Dendritic cell treated with granulocyte-macrophage colony-stimulating factor and Interleukin-4, amounts not matched to agents 40 ng/mL and 50 ng/mL, for 4 days (primary cell): Measurements from ENCODE around the gene DBT.
"Not testable (repeated sequence)": the region's sequence is repeated elsewhere in the genome, so short reads cannot be mapped to it uniquely, and the experiment has no call there.

Experiments
- H3K27ac Mint-ChIP-seq: one replicate; pipeline ENCODE4 v1.8.0; 2022; ENCODE audit warnings: mild to moderate bottlenecking, mixed read lengths
- H3K27me3 Mint-ChIP-seq: one replicate; pipeline ENCODE4 v1.8.0; 2022; ENCODE audit warnings: mild to moderate bottlenecking, mixed read lengths
- H3K36me3 Mint-ChIP-seq: one replicate; pipeline ENCODE4 v1.8.0; 2022; ENCODE audit warnings: low read depth, mixed read lengths
- H3K4me1 Mint-ChIP-seq: one replicate; pipeline ENCODE4 v1.8.0; 2022; ENCODE audit warnings: low read depth, mixed read lengths
- H3K4me3 Mint-ChIP-seq: one replicate; pipeline ENCODE4 v1.8.0; 2022; ENCODE audit warnings: mild to moderate bottlenecking, moderate library complexity, mixed read lengths
- H3K9me3 Mint-ChIP-seq: one replicate; pipeline ENCODE4 v1.8.0; 2022; ENCODE audit warnings: mixed read lengths
- intact Hi-C: fragments of 100-400 bp; cut with micrococcal nuclease; formaldehyde crosslinking; loops from one replicate; pipeline ENCODE4 v1.15.0; 2022

DBT gene

GRCh38 chr1:100249537-100250257, at the start of gene DBT:
Gene DBT (minus strand): TSS chr1:100249834. CDS start chr1:100249820, 14 bp downstream.
- Mint-ChIP-seq H3K27me3 (no peaks in the 10 kb centered on the region), H3K4me3 (no peak within 1 kb of the TSS), H3K36me3 (no peaks in the 10 kb centered on the region), H3K9me3 (no peaks in the 10 kb centered on the region), H3K27ac (no peak within 1 kb of the TSS), H3K4me1 (peaks cover 7% of the 10 kb centered on the region)
- intact Hi-C loops, result loop anchor here (1.0 to 10.0 kb wide), 3 partner anchors 17 to 115 kb away; partner anchors contain the start of genes CDC14A, RTCA, SASS6 and TRMT13

GRCh38 chr1:100298512-100298911, 48.9 kb upstream of the DBT start:
- Mint-ChIP-seq H3K27me3 (no peaks in the 10 kb centered on the region), H3K9me3 (no peaks in the 10 kb centered on the region), H3K4me3 (no peak overlapping the region), H3K27ac (no peak overlapping the region), H3K36me3 (peaks cover 13% of the 10 kb centered on the region), H3K4me1 (no peaks in the 10 kb centered on the region)
- intact Hi-C loops, result no loop called here

GRCh38 chr1:100296997-100297396, 47.4 kb upstream of the DBT start:
- H3K9me3 Mint-ChIP-seq, H3K4me1 Mint-ChIP-seq, H3K27ac Mint-ChIP-seq, H3K27me3 Mint-ChIP-seq, H3K4me3 Mint-ChIP-seq, intact Hi-C loops: not testable (repeated sequence)
- peaks cover 28% of the 10 kb centered on the region for H3K36me3 Mint-ChIP-seq

GRCh38 chr1:100296140-100296539, 46.5 kb upstream of the DBT start:
- H3K4me1 Mint-ChIP-seq, result no peaks in the 10 kb centered on the region
- no peaks in the 10 kb centered on the region for H3K9me3 Mint-ChIP-seq
- H3K36me3 Mint-ChIP-seq, result peaks cover 36% of the 10 kb centered on the region
- intact Hi-C loops, result no loop called here
- H3K27me3 Mint-ChIP-seq, result no peaks in the 10 kb centered on the region
- no peak overlapping the region for H3K4me3 Mint-ChIP-seq
- H3K27ac Mint-ChIP-seq, result no peak overlapping the region

- intact Hi-C loops, result no loop called here
- no peak overlapping the region for H3K27ac Mint-ChIP-seq
- H3K36me3 Mint-ChIP-seq, result peaks cover 62% of the 10 kb centered on the region
These were observed 43.1 kb upstream of the DBT start for GRCh38 chr1:100292711-100293110.

GRCh38 chr1:100290291-100290690, 40.7 kb upstream of the DBT start:
- H3K36me3 Mint-ChIP-seq, result peaks cover 77% of the 10 kb centered on the region
- no peaks in the 10 kb centered on the region for H3K4me1 Mint-ChIP-seq
- no peak overlapping the region for H3K27ac Mint-ChIP-seq
- H3K4me3 Mint-ChIP-seq, result no peak overlapping the region
- H3K9me3 Mint-ChIP-seq, result no peaks in the 10 kb centered on the region
- intact Hi-C loops, result no loop called here
- H3K27me3 Mint-ChIP-seq, result no peaks in the 10 kb centered on the region

More at GRCh38 chr1:100292711-100293110, 43.1 kb upstream of the DBT start:
- Mint-ChIP-seq H3K27me3 (no peaks in the 10 kb centered on the region), H3K4me3 (no peak overlapping the region), H3K9me3 (no peaks in the 10 kb centered on the region), H3K4me1 (no peaks in the 10 kb centered on the region)

GRCh38 chr1:100287162-100287561, 37.5 kb upstream of the DBT start:
- Mint-ChIP-seq H3K36me3 (peaks cover 81% of the 10 kb centered on the region), H3K4me3 (no peak overlapping the region), H3K4me1 (no peaks in the 10 kb centered on the region), H3K27ac (no peak overlapping the region), H3K27me3 (no peaks in the 10 kb centered on the region), H3K9me3 (no peaks in the 10 kb centered on the region)
- intact Hi-C loops, result loop anchor here (10.0 kb wide), 1 partner anchor 52 kb away; no protein-coding TSS in a partner anchor

GRCh38 chr1:100284591-100284990, 35.0 kb upstream of the DBT start:
- no peaks in the 10 kb centered on the region for H3K9me3 Mint-ChIP-seq
- intact Hi-C loops, result loop anchor here (10.0 kb wide), 1 partner anchor 50 kb away; no protein-coding TSS in a partner anchor
- no peaks in the 10 kb centered on the region for H3K27me3 Mint-ChIP-seq
- H3K36me3 Mint-ChIP-seq, result peaks cover 83% of the 10 kb centered on the region
- no peak overlapping the region for H3K27ac Mint-ChIP-seq
- H3K4me3 Mint-ChIP-seq, result no peak overlapping the region
- H3K4me1 Mint-ChIP-seq, result no peaks in the 10 kb centered on the region

GRCh38 chr1:100279954-100280682, 30.5 kb upstream of the DBT start:
- no peak overlapping the region for H3K4me3 Mint-ChIP-seq
- H3K27ac Mint-ChIP-seq, result no peak overlapping the region
- no peaks in the 10 kb centered on the region for H3K9me3 Mint-ChIP-seq
- no peaks in the 10 kb centered on the region for H3K27me3 Mint-ChIP-seq
- no peaks in the 10 kb centered on the region for H3K4me1 Mint-ChIP-seq
- intact Hi-C loops, result loop anchor here (5.0 to 10.0 kb wide), 2 partner anchors 45 to 177 kb away; no protein-coding TSS in a partner anchor
- peaks cover 93% of the 10 kb centered on the region for H3K36me3 Mint-ChIP-seq

GRCh38 chr1:100279358-100279923, 29.8 kb upstream of the DBT start:
- H3K27me3 Mint-ChIP-seq, result no peaks in the 10 kb centered on the region
- intact Hi-C loops, result loop anchor here (5.0 kb wide), 1 partner anchor 178 kb away; no protein-coding TSS in a partner anchor
- no peak overlapping the region for H3K27ac Mint-ChIP-seq
- peaks cover 93% of the 10 kb centered on the region for H3K36me3 Mint-ChIP-seq
- H3K4me3 Mint-ChIP-seq, result no peak overlapping the region
- H3K9me3 Mint-ChIP-seq, result no peaks in the 10 kb centered on the region
- no peaks in the 10 kb centered on the region for H3K4me1 Mint-ChIP-seq

- no peaks in the 10 kb centered on the region for H3K4me1 Mint-ChIP-seq
- no peaks in the 10 kb centered on the region for H3K9me3 Mint-ChIP-seq
- H3K4me3 Mint-ChIP-seq, result no peak overlapping the region
- H3K27me3 Mint-ChIP-seq, result no peaks in the 10 kb centered on the region
- H3K27ac Mint-ChIP-seq, result no peak overlapping the region
- intact Hi-C loops, result loop anchor here (5.0 kb wide), 1 partner anchor 179 kb away; no protein-coding TSS in a partner anchor
- H3K36me3 Mint-ChIP-seq, result peaks cover 90% of the 10 kb centered on the region
These were observed 28.2 kb upstream of the DBT start for GRCh38 chr1:100277866-100278265.

GRCh38 chr1:100268202-100268601, 18.6 kb upstream of the DBT start:
- peaks cover 20% of the 10 kb centered on the region for H3K9me3 Mint-ChIP-seq
- H3K27me3 Mint-ChIP-seq, result no peaks in the 10 kb centered on the region
- peaks cover 81% of the 10 kb centered on the region for H3K36me3 Mint-ChIP-seq
- H3K4me1 Mint-ChIP-seq, result peaks cover 35% of the 10 kb centered on the region
- no peak overlapping the region for H3K27ac Mint-ChIP-seq
- H3K4me3 Mint-ChIP-seq, result no peak overlapping the region
- intact Hi-C loops, result loop anchor here (5.0 to 10.0 kb wide), 2 partner anchors 136 to 627 kb away; partner anchors contain the start of genes EXTL2, SASS6, SLC30A7 and TRMT13

GRCh38 chr1:100267284-100267683, 17.6 kb upstream of the DBT start:
- Mint-ChIP-seq H3K27me3 (no peaks in the 10 kb centered on the region), H3K36me3 (peaks cover 89% of the 10 kb centered on the region), H3K27ac (no peak overlapping the region), H3K4me3 (peak overlapping the region; percentile 100), H3K9me3 (peaks cover 29% of the 10 kb centered on the region), H3K4me1 (peaks cover 35% of the 10 kb centered on the region)
- intact Hi-C loops, result loop anchor here (5.0 to 10.0 kb wide), 2 partner anchors 135 to 628 kb away; partner anchors contain the start of genes EXTL2, SASS6, SLC30A7 and TRMT13
